NCI-H2227 treated with DMSO at 0.1 percent for 48 hours (cell line): ENCODE data around the gene FBXL19.

Experiments
- DNase-seq: peaks from one replicate; lab custom pipeline; 2025; lab: John Stamatoyannopoulos, UW

FBXL19 gene

GRCh38 chr16:30944352-30944751 is 21.0 kb downstream of the FBXL19 start:
- DNase-seq = no peak

DNA sequence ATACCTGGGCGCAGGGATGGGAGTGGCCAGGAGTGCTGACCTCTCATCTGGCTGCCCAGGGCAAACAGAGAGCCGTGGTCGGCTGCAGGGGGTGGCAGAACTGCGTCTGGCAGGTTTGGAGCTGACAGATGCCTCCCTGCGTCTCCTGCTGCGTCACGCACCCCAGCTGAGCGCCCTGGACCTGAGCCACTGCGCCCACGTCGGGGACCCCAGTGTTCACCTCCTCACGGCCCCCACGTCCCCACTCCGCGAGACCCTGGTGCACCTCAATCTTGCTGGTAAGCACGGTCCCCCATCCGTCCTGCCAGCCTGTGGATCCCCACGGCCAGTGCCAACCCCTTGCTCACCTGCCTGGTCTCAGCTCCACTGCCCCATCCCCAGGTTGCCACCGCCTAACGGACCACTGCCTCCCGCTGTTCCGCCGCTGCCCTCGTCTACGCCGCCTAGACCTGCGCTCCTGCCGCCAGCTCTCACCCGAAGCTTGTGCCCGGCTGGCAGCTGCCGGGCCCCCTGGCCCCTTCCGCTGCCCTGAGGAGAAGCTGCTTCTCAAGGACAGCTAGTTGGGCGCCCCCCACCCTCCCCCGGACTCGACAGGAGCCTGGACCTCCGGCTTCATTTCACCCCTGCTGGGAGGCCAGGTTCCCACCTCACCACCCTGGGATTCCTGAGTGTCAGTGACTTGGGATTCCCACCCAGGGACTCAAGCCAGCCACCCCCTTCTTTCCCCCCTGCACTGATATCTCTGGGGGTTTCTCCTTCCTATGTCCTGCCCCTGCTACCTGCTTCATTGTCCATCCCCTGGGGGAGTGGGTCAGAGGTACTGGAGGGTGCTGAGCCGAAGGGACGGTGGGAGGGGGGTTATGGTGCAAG is 23.5 kb downstream of the FBXL19 start:
- DNase-seq = no peak

DNA sequence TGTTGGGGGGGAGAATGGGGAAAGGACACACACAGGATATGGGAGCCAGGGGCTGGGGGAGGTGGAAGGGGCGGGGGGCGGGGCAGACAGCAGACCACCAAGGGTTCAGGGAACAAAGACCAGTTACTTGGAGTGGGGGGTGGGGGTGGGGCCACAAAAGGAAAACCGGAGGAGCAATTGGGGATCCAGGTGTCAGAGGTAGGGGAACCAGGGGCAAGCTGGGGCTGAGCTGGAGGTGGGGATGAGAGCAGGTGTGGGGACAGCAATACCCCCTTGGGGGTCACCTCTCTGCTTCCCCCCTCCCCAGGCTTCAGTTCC is 24.1 kb downstream of the FBXL19 start:
- DNase-seq = no peak

DNA sequence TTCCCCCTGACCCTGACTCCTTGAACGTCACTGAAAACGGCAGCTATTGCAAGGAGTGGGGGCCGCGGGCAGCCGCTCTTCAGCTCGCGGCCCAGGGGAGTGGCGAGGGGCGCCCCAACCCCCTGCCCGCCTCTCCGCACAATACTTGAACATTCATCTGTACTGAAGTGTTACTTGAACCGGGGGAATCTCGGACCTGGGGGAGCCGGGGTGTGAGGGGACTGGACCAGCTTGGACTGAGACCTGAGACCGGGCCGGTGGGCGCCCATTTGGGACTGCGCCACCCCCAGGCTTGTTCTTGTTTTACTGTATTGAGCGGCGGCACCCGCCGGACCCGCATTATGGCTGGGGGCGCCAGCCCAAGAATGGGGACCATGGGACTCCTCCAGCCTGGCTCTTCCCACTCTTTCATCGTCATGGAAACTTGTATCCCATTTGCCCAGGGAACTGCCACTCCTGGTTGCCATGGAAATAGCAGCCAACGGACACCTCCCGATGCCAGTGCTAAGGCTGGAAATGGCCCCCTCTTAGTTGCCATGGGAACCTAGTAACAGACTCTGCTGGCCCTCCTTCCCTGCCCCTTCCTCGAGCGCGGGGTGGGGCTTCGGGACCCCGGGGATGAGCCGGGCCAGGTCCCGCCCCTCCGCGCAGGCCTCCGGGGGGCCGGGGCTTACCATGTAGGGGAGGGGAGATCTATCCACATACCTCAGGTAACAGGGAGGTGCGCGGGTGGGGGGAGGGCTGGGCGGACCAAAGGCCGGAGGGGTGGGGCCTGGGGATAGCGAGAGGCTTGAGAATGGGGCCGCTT is 24.7 kb downstream of the FBXL19 start:
- DNase-seq = peak; percentile 99

GRCh38 chr16:30948667-30949649 is 25.6 kb downstream of the FBXL19 start, which contains the start of gene ORAI3:
ORAI3 (plus strand) TSS chr16:30949068; CDS start chr16:30949290, 222 bp downstream.
- peak; percentile 47 for DNase-seq

DNA sequence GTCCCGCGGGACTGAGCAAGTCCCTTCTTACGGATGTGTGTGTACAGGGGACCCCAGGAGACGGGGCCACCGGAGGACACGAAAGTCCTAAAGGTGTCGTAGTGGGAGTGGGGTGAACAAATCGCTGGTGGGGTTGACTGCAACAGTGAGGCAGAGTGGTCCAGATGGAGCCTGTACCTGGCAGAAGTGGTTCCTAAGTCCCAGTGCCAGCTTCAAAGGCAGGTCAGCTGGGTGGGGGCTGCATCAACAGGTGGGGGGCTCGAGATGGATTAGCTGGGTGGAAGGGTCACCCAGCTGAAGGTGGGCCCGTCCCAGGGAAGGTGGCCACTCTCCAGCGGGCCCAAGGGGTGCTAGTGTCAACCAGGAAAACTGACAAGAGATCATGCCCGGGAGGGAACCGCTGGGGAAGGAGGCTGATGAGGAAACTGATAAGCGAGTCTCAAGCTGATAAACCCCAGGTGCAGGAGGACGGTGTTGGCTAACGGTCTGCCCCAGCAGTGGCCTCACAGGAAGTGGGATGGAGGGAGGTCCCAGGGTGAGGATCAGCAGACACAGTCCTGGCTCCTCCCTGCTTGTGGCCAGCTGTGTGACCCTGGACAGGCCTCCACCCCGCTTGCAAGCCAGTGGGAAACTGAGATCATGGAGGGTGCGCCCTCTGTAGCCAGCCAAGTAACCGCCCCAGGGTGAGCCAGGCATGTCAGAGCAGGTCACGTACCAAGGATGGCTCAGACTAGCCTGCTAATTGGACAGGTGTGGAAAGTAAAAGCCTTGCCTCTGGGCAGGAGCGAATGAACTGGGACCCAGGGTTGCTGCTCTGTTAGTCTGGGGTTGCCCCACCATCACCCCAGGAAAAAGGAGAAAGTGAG is 26.5 kb downstream of the FBXL19 start:
- no peak for DNase-seq

GRCh38 chr16:30950516-30951065 is 27.2 kb downstream of the FBXL19 start:
- no peak for DNase-seq

GRCh38 chr16:30951193-30951592 is 27.8 kb downstream of the FBXL19 start:
- no peak for DNase-seq

DNA sequence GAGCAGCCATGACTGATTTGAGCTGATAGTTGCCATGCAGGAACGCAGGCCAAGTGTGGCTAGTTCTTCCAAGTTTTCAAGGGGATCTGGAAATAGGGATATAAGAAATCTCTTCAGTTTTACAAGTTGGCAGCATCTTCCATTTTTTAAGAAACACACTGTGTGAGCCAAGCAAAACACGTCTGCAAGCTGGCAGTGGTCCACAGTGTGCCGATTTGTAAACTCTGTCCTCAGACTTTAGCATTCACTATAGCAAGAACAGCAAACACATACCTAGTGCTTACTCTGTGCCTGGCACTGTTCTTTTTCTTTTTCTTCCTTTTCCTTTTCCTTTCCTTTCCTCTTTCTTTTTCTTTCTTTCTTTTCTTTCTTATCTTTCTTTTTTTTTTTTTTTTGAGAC is 28.4 kb downstream of the FBXL19 start:
- DNase-seq = no peak

- no peak for DNase-seq
These were observed 29.7 kb downstream of the FBXL19 start for GRCh38 chr16:30953111-30953510.

GRCh38 chr16:30953511-30954124 is 30.2 kb downstream of the FBXL19 start:
- DNase-seq = peak; percentile 75

GRCh38 chr16:30954993-30955392 is 31.6 kb downstream of the FBXL19 start:
- DNase-seq = no peak

DNA sequence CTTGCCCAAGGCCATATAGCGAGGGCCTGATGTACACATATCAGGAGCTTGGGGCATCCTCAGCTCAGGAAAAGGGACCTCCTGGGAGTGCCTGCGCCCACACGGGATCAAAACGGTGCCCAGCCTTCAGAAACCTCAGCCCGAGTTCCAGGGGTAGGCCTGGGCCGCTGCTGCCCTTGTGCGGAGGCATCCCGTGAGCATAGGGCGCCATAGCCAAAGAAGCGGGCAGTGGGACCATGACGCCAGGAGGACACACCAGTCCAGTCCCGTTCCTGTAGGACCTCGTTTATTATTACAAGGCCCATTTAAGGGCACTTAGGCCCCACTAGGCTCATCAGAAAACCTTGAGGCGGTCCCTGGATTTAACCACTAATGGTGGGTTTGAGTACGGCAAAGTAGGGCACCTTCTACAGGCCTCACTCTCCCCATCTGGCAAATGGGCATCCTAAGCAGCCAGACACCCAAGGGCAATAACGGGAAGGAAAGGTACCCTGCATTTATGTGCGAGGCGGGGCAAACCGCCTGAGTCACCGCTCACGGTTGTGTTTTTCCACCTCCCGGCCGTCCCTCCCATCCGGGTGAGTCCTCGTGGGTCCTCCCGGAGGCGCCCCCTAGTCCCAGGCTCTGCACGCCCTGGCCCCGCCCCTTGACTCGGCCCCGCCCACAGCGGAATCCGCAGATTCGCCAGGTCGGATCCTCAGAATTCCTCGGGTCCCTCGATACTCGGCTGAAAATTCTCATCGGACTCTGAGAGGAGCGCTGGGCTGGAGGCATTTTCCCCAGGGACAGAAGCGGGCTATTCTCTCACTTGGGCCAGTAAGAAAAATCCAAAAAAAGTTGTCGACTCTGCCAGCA is 33.5 kb downstream of the FBXL19 start:
- peak; percentile 85 for DNase-seq

GRCh38 chr16:30957456-30958174 is 34.2 kb downstream of the FBXL19 start, which contains the start of gene SETD1A:
SETD1A (plus strand) TSS chr16:30957754; CDS start chr16:30958732, 978 bp downstream.
- peak; percentile 91 for DNase-seq

- DNase-seq = peak; percentile 67
These were observed 35.1 kb downstream of the FBXL19 start for GRCh38 chr16:30958175-30959079.

GRCh38 chr16:30961384-30961783 is 38.0 kb downstream of the FBXL19 start:
- no peak for DNase-seq

GRCh38 chr16:30963925-30964511 is 40.6 kb downstream of the FBXL19 start:
- no peak for DNase-seq
